Activated naive CD4-positive, alpha-beta T cell treated with anti-CD3 and anti-CD28 coated beads, Interleukin-2, amount 50 U/mL, for 24 hours (primary cell): ENCODE results near the gene KRT16.
"Not testable (repeated sequence)": the region's sequence is repeated elsewhere in the genome, so short reads cannot be mapped to it uniquely, and the experiment has no call there.

Experiments
- H3K27ac Mint-ChIP-seq: one replicate; pipeline ENCODE4 v1.8.0; 2021; ENCODE audit warnings: mild to moderate bottlenecking, mixed read lengths
- H3K27me3 Mint-ChIP-seq: one replicate; pipeline ENCODE4 v1.8.0; 2021; ENCODE audit warnings: mixed read lengths
- H3K36me3 Mint-ChIP-seq: one replicate; pipeline ENCODE4 v1.8.0; 2021; ENCODE audit warnings: mixed read lengths
- H3K4me1 Mint-ChIP-seq: one replicate; pipeline ENCODE4 v1.8.0; 2021; ENCODE audit warnings: mixed read lengths
- H3K4me3 Mint-ChIP-seq: one replicate; pipeline ENCODE4 v1.8.0; 2021; ENCODE audit warnings: mild to moderate bottlenecking, mixed read lengths
- H3K9me3 Mint-ChIP-seq: one replicate; pipeline ENCODE4 v1.8.0; 2021; ENCODE audit warnings: mixed read lengths

The KRT16 gene

DNA sequence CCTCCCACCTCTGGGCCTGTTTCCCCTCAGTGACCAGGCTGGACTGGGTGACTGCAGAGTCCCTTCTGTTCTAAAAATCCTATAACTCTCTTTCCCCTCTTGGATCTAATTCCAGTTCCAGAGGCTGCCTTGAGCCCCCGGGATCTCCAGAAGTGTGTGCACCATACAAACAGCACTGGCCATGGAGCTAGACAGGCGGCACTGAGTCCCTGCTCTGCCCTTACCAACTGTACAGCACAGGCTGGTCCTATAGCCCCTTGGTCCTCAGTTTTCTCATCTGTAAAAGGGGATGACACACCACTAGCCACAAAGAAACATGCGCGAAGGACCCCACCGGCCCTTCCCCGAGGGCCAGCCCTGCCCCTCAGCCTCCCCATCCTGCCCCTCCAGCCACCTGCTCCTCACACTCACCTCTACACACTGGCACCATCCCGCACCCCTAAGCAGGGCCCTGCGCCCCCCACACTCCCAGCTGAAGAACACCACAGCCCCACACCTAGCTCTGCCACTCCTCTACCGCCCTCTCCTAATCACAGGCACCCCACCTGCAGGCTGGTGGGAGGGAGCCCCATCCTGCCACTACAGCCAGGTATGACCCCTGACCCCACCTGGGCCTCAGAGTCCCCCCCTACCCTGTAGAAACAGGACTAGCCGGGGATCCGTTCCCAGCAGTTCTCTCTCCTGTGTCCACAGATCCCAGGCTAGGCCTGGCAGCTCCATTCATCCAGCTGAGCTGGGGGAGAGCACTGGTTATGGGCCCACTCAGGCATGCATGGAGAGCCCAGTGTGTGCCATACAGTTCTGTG lies 913 bp upstream of the KRT16 start:
- H3K4me3 Mint-ChIP-seq, result no peak overlapping the region

DNA sequence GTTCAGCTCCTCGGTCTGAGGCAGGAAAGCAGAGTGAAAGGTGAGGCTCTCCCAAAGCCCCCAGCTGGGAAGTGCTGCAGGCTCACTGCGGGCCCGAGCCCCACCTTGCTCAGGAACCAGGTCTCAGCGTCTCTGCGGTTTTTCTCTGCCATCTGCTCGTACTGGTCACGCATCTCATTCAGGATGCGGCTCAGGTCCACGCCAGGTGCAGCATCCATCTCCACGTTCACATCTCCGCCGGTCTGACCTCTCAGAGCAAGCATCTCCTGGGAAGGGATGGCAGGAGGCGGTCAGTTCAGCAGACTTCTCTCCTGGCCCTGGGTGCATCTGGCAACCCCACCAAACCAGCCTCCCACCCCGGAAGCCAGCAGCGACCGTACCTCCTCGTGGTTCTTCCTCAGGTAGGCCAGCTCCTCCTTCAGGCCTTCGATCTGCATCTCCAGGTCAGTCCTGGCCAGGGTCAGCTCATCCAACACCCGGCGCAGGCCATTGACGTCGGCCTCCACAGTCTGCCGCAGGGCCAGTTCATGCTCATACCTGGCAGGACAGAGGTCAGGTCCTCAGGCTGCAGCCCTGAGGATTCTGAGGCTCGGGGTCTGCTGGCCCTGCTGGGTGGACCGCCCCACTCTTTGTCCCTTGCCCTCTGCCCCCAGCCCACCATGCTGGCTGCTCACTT lies 1.5 kb downstream of the KRT16 start:
- H3K4me1 Mint-ChIP-seq, result no peaks in the 10 kb centered on the region
- H3K9me3 Mint-ChIP-seq, result peaks cover 16% of the 10 kb centered on the region
- H3K27me3 Mint-ChIP-seq, result peaks cover 15% of the 10 kb centered on the region
- H3K27ac Mint-ChIP-seq, result no peak overlapping the region
- no peak overlapping the region for H3K4me3 Mint-ChIP-seq
- H3K36me3 Mint-ChIP-seq, result peaks cover 8% of the 10 kb centered on the region

More for the DNA sequence above, 913 bp upstream of the KRT16 start:
- no peaks in the 10 kb centered on the region for H3K36me3 Mint-ChIP-seq
- H3K9me3 Mint-ChIP-seq, result no peaks in the 10 kb centered on the region
- H3K4me1 Mint-ChIP-seq, result no peaks in the 10 kb centered on the region
- H3K27ac Mint-ChIP-seq, result no peak overlapping the region
- H3K27me3 Mint-ChIP-seq, result peaks cover 5% of the 10 kb centered on the region

DNA sequence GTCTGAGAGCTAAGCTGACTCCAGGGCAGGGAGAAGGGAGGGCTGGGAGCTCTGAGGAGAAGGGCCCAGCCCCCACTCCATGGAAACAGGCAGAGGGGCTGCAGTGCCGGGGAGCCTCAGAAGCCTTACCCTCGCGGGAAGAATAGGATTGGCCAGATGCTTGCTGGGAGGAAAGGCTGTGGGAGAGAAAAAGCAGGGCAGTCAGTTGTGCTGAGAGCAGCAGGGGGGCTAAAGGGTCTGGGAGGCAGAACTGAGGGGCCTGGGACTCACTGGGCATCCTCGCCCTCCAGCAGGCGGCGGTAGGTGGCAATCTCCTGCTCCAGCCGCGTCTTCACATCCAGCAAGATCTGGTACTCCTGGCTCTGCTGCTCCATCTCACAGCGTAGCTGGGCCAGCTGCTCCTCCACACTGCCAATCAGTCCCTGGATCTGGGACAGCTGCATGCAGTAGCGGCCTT lies 2.5 kb downstream of the KRT16 start:
- peaks cover 18% of the 10 kb centered on the region for H3K27me3 Mint-ChIP-seq
- not testable (repeated sequence) for H3K27ac Mint-ChIP-seq, H3K36me3 Mint-ChIP-seq, H3K4me3 Mint-ChIP-seq, H3K4me1 Mint-ChIP-seq
- H3K9me3 Mint-ChIP-seq, result peaks cover 16% of the 10 kb centered on the region

DNA sequence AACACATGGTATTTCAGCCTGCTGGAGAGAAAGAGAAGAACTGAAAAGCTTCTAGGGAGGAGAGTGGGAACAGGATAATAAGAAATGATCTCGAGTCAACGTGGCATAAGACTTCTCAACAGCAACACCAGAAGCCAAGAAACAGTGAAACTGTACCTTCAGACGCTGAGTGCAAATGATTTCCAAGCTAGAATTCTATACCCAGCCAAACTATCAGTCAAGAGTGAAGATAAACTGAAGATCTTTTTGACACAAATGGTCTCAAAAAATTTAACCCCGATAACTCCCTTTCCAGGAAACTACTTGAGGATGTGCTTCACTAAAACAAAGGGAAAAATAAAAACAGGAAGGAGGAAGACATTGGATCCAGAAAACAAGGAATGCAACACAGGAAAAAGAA lies 5.6 kb downstream of the KRT16 start:
- not testable (repeated sequence) for H3K36me3 Mint-ChIP-seq, H3K4me3 Mint-ChIP-seq, H3K4me1 Mint-ChIP-seq, H3K27ac Mint-ChIP-seq
- peaks cover 24% of the 10 kb centered on the region for H3K27me3 Mint-ChIP-seq
- H3K9me3 Mint-ChIP-seq, result peaks cover 16% of the 10 kb centered on the region

DNA sequence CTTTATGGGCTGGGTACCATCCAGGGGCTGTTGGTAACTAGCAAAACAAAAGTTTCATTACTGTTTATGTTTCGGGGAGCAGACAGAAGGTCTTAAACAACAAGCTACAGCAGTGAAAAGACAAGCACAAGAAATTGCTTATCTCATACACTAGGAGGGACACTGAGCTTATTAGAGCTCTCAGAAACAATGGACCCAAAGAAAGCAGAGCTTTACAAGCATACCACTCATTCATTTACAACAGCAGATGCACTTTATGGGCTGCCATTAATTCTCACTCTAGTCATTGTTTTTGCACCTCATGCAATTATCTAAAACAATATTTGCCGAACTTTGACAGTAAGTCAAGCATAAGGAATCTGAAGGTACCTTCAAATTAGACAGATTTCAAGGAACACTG lies 10.0 kb downstream of the KRT16 start:
- peaks cover 8% of the 10 kb centered on the region for H3K36me3 Mint-ChIP-seq
- H3K9me3 Mint-ChIP-seq, result peaks cover 13% of the 10 kb centered on the region

DNA sequence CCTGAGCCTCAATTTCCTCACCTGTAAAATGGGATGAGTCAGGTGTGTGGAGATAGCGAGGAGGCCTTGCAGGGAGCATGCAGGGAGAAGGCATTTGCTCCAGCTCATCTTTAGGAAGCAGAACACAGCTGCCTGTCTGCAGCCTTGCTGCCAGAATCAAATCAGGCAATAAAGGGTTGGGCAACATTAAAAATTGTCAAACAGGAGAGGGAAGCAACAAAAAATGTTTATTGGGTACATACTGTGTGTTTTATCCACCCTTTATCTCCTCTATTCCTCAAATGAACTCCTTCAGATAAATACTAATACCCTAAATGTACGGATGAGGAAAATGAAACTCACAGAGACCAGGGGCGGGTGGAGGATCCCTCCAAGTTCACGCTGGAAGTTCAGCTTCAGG lies 12.2 kb downstream of the KRT16 start:
- H3K4me3 Mint-ChIP-seq, result no peak overlapping the region
- H3K27me3 Mint-ChIP-seq, result peaks cover 5% of the 10 kb centered on the region
- no peaks in the 10 kb centered on the region for H3K4me1 Mint-ChIP-seq
- no peak overlapping the region for H3K27ac Mint-ChIP-seq
- no peaks in the 10 kb centered on the region for H3K36me3 Mint-ChIP-seq
- H3K9me3 Mint-ChIP-seq, result no peaks in the 10 kb centered on the region

More for the DNA sequence above, 10.0 kb downstream of the KRT16 start:
- no peaks in the 10 kb centered on the region for H3K4me1 Mint-ChIP-seq
- H3K27ac Mint-ChIP-seq, result no peak overlapping the region
- H3K4me3 Mint-ChIP-seq, result no peak overlapping the region
- H3K27me3 Mint-ChIP-seq, result peaks cover 18% of the 10 kb centered on the region

DNA sequence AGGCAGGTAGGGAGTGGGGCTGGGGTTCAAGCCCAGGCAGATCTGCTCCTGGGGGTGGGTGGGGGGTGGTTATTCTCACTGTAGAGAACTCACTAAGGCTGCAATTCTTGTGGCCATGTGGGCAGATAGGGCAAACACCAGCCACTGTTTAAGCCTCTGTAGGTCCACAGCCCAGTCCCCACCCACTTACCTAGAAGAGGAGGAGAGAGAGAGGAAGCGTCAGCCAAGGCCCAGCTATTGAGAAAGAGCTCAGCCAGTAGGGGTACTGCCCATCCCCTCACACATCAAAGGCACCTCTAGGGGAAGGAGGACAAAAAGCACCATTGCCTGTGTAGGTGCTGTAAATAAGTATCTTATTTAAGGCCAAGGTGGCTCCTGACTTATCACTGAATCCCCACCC lies 12.9 kb downstream of the KRT16 start:
- Mint-ChIP-seq H3K27ac (no peak overlapping the region), H3K27me3 (peaks cover 3% of the 10 kb centered on the region), H3K4me3 (no peak overlapping the region), H3K9me3 (no peaks in the 10 kb centered on the region), H3K36me3 (no peaks in the 10 kb centered on the region), H3K4me1 (no peaks in the 10 kb centered on the region)

DNA sequence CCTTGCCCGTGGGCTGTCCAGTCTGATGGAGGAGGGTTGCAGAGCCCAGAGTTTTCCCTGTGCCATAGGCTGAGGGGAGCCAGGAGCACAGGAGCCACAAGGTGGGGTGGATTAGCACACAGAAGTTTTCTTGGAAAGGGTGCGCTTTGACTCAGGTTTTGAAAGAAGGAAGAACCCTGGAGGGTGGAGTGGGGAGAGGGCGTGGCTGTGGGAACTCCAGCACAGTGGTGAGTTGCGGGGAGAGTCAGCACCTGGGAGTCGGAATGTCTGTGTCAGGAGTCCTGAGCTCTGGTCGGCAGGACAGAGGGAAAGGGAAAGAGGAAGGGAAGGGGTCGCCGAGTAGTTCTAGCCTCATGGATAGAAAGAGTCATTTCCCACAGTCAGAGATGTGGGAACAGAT lies 17.0 kb downstream of the KRT16 start:
- H3K27me3 Mint-ChIP-seq, result peaks cover 2% of the 10 kb centered on the region
- no peaks in the 10 kb centered on the region for H3K36me3 Mint-ChIP-seq
- no peak overlapping the region for H3K27ac Mint-ChIP-seq
- no peaks in the 10 kb centered on the region for H3K9me3 Mint-ChIP-seq
- no peaks in the 10 kb centered on the region for H3K4me1 Mint-ChIP-seq
- H3K4me3 Mint-ChIP-seq, result no peak overlapping the region

DNA sequence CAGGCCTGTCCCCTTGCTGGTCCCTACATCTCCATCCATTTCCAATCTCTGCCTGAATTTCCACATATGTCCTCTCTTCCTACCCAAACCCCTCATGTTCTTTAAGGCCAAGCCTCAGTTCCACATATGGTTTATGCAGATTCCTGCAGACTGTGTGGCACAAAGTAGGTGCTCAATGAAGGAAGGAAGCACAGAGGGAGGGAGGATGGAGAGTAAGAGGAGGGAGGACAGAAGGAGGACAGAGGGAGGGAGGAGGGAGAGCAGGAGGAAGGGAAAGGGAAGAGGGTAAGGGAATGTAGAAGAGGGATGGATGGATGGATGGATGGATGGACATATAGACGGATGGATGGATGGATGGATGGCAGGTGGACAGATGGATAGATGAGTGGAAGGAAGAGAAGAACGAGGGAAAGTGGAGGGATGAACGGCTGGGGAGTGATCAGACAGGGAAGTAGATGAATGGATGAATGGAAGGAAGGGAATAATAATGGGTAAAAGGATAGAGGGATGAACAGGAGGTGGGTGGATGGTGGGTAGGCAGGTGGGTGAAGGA lies 18.1 kb downstream of the KRT16 start:
- no peak overlapping the region for H3K27ac Mint-ChIP-seq
- no peak overlapping the region for H3K4me3 Mint-ChIP-seq
- H3K27me3 Mint-ChIP-seq, result peaks cover 3% of the 10 kb centered on the region
- no peaks in the 10 kb centered on the region for H3K9me3 Mint-ChIP-seq
- no peaks in the 10 kb centered on the region for H3K36me3 Mint-ChIP-seq
- H3K4me1 Mint-ChIP-seq, result no peaks in the 10 kb centered on the region

DNA sequence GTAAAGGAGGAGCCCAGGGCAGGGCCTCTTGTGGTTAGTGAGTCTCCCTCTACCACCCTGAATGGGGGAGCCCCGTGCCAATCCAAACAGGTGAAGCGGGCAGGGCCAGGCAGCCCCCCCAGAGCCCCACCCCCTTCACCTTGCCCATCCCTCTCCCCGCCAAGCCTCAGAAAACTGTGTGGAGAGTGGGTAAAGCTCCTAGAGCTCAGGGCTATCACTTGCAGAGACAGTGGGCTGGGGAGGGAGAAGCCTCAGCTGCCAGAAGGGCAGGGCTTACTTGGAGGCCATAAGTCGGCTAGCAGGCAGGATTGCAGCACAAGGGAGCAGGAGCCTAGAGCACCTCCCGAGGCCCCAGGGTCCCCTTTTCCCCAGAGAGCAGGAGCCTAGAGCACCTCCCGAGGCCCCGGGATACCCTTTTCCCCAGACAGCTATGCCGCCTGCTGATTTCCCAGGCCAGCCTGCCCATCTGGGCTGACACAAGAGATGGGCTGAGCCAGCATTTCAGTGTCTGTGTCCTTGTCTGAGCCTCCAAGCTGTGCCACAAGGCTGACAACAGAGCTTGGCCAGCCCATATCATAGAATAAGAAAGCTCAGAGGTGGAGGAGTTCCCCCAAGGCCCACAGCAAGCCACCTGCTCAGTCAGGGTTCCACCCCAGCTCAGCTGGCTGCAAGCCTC lies 19.1 kb downstream of the KRT16 start:
- Mint-ChIP-seq H3K27me3 (peaks cover 3% of the 10 kb centered on the region), H3K36me3 (no peaks in the 10 kb centered on the region), H3K9me3 (no peaks in the 10 kb centered on the region), H3K27ac (no peak overlapping the region), H3K4me3 (no peak overlapping the region), H3K4me1 (no peaks in the 10 kb centered on the region)

DNA sequence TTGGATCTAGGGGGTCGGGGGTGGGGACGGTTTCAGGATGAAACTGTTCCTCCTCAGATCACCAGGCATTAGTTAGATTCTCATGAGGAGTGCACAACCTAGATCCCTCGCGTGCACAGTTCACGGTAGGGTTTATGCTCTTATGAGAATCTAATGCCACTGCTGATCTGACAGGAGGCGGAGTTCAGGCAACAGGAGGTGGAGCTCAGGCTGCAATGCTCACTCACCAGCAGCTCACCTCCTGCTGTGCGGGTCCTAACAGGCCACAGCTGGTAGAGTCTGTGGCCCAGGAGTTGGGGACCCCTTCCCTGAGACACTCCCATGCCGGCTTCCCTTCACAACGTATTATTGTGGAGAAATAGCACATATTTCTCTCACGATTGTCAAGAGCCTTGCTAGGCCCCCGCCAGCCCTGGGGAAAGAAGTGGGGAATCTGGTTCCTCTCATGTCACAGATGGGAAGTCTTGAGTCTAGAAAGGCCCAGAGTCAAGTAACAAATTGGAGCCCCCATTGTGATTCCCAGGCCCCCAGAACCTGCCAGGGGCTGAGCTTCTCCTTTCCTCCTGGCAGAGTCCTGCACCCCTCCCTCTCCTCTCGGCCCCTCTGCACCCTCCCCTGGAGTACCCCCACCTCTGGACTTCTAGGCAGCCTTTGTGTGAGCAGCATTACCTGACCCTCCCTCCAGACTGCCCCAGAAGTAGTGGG lies 19.8 kb downstream of the KRT16 start:
- Mint-ChIP-seq H3K4me3 (no peak overlapping the region), H3K9me3 (no peaks in the 10 kb centered on the region), H3K27ac (no peak overlapping the region), H3K4me1 (no peaks in the 10 kb centered on the region), H3K27me3 (peaks cover 3% of the 10 kb centered on the region), H3K36me3 (no peaks in the 10 kb centered on the region)

DNA sequence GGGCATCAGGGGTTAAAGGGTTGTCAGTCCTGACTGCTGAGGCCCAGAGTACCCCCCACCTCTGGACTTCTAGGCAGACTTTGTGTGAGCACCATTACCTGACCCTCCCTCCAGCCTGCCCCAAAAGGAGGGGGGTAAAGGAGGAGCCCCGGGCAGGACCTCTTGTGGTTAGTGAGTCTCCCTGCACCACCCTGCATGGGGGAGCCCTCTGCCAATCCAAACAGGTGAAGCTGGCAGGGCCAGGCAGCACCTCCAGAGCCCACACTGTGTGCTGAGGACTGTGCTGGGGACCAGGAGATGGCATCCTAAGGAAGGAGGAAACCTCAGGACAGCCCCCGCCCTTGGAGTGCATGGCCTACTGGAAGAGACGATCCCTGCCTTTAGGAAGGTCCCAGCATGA lies 23.3 kb downstream of the KRT16 start:
- H3K4me1 Mint-ChIP-seq, result no peaks in the 10 kb centered on the region
- no peaks in the 10 kb centered on the region for H3K36me3 Mint-ChIP-seq
- peaks cover 3% of the 10 kb centered on the region for H3K27me3 Mint-ChIP-seq
- H3K27ac Mint-ChIP-seq, result no peak overlapping the region
- no peaks in the 10 kb centered on the region for H3K9me3 Mint-ChIP-seq
- H3K4me3 Mint-ChIP-seq, result no peak overlapping the region

DNA sequence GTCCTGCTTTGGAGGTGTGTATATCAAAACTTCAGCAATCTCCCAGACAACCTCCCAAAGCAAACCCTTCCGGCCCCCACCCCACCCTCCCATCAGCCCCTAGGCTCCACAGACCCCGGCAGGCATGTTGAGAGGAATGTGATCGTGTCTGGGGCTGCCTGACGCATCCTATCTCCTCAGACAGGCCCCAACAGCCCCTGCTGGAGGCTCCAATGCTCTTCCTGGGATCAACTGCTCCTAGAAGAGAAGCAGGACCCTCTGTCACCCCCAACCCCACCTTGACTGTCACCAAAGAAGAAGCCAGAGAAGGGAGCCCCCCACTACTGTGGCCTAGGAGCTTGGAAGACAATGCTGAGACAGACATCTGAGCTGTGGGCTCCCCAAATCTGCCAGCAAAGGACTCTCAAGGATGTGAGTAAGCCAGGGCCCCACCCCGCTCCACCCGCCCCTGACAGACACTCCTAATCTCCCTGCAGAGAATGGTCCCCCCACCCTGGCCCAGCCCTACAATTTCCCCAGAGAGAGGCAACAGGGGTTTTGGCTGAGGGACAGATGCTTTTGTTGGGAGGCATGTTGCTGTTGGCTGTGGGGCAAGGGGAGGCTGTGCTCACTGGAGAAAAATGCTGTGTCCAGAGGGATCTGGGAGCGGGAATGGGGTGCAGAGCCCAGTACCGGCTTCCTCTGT lies 24.3 kb downstream of the KRT16 start:
- Mint-ChIP-seq H3K27ac (no peak overlapping the region), H3K9me3 (no peaks in the 10 kb centered on the region), H3K36me3 (no peaks in the 10 kb centered on the region), H3K27me3 (peaks cover 4% of the 10 kb centered on the region), H3K4me1 (no peaks in the 10 kb centered on the region), H3K4me3 (no peak overlapping the region)

DNA sequence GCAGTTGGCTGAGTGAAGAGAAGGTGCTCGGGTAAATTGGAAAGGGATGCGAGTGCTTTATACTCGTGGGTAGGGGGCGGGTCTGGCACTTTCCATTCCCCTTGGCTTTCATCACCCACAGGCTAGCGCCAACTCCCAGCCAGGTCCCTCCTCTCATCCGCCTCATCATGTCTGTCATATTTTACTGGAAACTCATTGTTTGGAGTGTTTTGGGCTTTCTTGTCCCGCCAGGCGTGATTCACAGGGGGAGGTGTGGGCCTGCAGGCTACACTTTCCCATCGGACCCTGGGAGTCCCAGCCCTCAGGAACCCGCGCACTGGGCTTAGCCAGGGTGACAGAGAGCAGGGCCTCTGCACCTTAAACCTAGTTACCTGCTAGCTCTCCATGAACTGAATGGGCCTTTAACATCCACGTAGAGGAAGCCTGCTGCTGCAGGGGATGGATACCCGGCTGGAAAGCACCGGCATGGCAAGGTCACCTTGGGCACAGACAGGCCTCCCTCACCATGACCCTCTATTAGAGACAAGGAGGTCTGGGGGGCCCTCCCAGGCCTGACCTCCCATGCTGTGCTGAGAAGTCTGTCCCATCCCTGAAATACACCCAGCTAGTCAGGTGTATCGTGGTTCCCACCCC lies 25.6 kb downstream of the KRT16 start, which contains the start of gene KRT14:
Gene KRT14 (minus strand): TSS at position 33 of the 633 bp plus-strand sequence. CDS start 61 bp downstream, outside the sequence.
- no peaks in the 10 kb centered on the region for H3K9me3 Mint-ChIP-seq
- no peaks in the 10 kb centered on the region for H3K4me1 Mint-ChIP-seq
- H3K36me3 Mint-ChIP-seq, result no peaks in the 10 kb centered on the region
- no peak within 1 kb of the TSS for H3K4me3 Mint-ChIP-seq
- no peak within 1 kb of the TSS for H3K27ac Mint-ChIP-seq
- H3K27me3 Mint-ChIP-seq, result peaks cover 4% of the 10 kb centered on the region
